Fibroblast of gingiva (primary cell): ENCODE data around the gene PFKFB3.
"Not testable (repeated sequence)": the region's sequence is repeated elsewhere in the genome, so short reads cannot be mapped to it uniquely, and the experiment has no call there.

Source experiments
- DNase-seq: peaks from one replicate; pipeline ENCODE4 v3.0.0-alpha.2; 2011; ENCODE audit warnings: low read depth

PFKFB3 gene

DNA sequence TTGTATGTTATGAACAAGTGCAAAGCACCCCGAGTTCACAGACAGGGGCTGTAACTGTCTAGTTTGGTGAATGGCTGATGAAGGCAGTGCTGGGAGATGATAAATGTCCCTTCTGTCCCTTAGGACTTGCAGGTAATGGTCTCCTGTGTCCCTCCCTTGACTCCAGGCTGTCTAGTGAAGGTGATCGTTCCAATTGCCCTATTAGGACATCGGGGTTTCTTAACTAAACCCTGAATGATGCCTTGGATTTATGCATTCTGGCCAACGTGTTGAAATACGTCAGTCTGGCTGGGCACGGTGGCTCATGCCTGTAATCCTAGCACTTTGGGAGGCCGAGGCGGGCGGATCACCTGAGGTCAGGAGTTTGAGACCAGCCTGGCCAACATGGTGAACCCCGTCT, 69.4 kb downstream of the PFKFB3 start:
- DNase-seq = no peak

DNA sequence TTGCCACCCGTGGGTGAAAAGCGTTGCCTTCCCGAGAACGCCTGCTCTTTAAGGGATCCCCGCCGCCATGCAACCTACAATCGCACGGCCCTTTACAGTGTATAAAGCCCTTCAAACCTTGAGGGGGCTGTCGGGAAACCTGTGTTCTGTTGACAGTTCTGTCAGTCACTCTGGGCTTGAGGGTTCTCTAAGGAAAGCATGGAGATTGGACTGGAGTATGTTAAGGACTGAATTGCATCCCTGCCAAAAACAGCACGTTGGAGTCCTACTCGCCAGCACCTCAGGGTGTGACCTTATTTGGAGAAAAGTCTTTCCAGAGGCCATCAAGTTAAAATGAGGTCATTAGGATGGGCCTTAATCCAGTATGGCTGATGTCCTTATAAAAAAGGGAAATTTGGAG, 70.6 kb downstream of the PFKFB3 start:
- DNase-seq = no peak

DNA sequence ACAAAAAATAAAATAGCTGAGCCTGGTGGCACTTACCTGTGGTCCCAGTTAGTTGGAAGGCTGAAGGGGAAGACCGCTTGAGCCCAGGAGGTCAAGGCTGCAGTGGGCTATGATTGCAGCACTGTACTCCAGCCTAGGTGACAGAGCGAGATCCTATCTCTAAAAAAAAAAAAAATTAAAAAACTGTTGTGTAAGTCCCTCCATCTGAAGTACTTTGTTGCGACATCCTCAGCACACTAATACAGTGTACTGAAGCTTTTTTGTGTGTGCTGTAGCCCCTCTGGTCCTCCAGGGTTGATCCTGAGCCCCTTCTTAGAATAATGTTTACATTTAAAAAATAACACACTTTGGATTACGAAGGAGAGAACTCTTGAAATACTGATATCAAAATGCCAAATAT, 71.3 kb downstream of the PFKFB3 start:
- peak; percentile 33 for DNase-seq

DNA sequence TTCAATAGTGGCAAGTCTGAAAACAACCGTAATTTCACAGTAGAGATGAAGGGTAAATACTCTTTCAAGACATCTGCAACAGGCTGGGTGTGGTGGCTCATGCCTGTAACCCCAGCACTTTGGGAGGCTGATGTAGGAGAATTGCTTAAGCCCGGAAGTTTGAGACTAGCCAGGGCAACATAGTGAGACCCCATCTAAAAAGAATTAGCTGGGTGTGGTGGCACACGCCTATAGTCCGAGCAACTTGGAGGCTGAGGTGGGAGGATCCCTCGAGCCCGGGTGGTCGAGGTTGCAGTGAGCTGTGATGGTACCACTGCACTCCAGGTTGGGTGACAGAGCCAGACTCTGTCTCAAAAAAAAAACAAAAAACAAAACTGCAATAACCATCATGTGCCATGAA, 71.8 kb downstream of the PFKFB3 start:
- no peak for DNase-seq

DNA sequence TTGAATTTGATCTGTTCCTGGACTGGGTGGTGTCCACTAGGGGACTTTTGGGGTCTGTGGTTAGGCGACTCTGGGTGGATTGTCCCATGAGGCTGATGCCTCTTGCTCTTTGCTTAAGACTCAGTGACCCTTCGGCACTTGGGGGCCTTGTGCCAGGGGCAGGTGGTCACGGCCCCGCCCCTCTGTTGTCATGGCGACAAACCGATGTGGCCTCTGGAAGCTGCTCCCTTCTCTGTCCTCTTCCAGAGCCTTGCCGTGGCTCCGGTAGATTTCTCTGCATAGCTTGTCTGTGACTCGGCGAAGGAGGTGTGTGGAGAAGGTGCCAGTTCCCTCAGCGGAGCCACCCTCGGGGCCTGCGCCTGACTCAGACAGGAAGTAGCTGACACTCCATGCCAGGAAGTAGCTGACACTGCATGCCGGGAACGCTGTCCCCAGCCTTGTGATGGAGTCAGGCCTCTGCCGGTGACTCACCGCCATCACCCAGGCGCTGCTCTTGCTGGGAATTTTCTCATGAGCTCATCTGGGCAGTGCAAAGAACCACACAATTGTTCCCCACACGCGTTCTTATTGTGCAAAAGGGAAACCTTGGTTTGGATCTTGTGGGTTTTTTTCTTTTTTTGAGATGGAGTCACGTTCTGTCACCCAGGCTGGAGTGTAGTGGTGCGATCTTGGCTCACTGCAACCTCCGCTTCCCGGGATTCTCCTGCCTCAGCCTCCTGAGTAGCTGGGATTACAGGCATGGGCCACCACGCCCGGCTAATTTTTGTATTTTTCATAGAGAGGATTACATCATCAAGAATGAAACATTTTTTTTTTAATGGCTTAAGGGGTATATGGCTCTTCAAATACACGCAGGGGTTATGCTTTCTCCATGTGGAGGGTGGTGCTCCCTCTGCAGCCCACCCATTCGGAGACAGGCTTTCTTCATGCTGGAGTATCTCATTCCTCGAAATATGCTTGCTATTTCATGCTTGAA, 72.6 kb downstream of the PFKFB3 start:
- DNase-seq = peak; percentile 93

DNA sequence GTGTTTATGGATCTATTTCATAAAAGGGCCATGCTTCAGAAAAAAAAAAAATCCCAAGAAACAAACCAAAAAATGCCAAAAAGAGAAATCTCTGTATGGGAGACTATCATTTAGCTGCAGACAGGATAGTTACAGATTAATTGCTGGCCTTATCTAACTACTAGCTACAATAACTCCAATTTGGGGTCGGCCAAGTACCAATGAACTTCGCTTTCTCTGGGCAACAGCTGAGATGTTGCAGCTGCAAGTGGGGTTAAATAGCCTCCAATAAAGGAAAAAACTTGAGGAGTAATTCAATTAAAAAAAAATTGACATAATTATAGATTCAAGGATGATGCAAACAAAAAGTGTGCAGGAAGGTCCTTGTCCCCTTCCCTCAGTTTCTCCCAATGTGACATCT, 73.6 kb downstream of the PFKFB3 start:
- no peak for DNase-seq

DNA sequence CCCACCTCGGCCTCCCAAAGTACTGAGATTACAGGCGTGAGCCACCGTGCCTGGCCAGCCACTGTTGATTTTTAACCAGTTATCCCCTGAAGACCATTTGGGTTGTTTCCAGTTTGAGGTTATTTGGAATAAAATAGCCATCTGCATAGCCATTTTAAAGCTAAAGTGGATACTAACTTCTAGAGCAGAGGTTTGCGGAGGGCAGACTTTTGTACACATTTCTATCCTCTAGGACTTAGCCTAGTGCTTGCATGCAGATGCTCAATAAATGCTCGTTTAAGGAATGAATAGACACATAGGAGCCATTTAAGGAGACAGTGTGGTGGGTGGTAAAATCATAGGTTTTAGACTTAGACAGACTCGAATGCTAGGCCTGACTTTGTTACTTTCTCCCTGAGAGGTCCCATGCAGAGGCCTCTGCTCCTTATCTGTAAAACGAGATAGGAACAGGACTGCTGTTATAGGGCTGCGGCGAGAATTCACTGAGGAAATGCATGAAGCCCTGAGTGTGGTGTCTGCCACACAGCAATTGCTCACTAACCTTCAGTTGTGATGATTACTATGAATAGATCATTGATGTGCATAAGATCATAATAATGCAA, 75.9 kb downstream of the PFKFB3 start:
- DNase-seq = no peak

DNA sequence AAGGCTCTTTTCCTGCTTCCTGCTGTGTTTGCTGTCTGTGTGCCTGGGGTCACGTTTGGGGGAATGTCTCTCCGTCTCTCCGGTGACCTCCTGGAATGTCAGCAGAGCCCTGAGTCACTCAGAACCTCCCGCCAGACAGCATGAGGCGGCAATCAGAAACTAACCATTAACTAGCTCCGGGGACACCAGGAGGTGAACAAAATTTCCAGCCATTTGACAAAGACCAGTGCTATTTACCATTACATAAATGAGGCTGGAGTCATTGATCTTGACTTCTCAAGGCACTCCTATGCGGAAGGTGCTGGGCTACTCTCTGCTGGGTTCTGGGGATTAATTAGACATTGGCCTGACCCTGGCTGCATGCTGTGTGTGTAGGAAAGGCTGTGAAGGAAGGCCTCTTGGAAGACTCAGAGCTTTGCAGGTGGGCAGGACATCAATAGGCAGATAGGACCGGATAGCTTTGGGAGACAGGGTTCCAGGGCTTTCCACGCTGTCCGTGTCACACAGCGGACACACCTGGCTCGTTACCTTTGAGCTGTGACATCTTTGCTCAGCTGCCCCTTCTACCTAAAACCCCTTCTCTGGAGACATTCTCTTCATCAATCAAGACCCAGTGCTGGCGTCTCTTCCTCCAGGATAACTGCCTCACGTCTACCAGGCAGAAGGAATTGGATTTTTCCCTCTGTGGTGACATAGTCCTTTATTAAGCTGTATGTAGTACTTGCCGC, 77.0 kb downstream of the PFKFB3 start:
- peak; percentile 24 for DNase-seq

DNA sequence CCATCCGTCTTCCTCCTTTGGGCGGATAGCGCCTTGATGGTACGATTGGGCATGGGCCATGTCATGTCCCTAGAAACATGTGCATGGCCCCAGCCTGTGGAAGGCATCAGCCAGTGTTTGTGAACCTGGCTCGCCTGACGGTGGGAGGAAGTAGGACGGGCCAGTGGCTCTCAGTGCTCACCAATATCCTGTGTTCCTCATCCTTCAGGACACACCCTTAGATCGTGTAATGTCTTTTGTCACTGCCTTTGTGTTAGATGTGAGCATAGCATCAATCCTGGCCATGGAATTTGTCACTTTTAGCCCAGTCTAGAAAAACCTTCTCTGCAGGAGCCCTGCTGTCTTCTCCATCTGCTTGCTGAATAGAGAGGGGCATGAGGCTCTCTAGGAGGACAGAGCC, 77.6 kb downstream of the PFKFB3 start:
- DNase-seq = no peak

DNA sequence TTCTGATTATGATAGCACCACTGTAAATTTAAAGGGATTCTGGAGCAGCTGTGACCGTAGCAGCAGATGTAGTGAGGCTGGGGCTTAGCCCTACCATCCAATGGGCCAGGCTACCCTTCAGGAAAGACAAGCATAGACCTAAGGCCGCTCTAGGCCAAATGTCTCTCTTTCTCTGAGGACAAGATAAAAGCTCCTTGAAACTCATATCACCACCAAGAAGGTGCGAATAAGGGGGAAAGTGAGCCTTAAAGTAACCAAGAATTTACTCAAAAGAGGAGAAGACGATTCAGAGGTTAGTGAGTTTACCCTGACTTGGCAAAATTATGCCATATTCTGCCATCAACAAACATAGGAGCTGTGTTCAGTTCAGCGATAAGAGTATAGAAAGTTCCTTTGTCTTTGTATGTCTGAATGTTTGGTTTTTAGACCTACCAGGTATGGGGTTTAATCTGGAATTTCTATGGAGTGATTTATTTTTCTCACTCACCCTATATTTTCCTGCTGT, 79.8 kb downstream of the PFKFB3 start:
- DNase-seq = no peak

DNA sequence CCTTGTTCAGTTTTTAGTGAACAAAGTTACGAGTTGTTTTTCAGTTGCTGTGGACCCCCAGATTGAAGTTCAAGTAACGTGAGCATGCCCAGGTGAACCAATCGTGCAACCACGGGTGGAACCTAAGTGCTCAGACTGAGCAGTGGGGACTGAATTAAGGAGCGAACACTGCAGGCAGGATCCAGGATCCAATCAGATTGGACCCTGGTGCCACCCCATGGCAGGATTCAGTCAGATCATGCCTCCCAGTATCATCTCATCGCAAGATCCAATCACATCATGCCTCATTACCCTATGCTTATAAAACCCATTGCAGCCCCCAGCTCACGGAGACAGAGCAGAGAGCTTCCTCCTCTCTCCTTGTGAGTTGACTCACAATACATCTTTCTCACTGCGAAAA, 80.9 kb downstream of the PFKFB3 start:
- DNase-seq = no peak

DNA sequence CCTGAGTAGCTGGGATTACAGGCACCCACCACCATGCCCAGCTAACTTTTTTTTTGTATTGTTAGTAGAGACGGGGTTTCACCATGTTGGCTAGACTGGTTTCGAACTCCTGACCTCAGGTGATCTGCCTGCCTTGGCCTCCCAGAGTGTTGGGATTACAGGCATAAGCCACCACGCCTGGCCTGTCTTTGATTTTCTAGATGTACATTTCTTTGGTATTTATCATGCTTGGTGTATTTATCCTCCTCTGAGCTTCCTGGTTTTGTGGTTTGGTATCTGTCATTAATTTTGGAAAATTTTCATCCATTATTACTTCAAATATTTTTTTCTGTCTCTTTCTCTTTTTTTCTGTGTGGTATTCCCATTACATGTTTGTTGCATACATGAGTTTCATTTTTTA, 87.9 kb downstream of the PFKFB3 start:
- not testable (repeated sequence) for DNase-seq

DNA sequence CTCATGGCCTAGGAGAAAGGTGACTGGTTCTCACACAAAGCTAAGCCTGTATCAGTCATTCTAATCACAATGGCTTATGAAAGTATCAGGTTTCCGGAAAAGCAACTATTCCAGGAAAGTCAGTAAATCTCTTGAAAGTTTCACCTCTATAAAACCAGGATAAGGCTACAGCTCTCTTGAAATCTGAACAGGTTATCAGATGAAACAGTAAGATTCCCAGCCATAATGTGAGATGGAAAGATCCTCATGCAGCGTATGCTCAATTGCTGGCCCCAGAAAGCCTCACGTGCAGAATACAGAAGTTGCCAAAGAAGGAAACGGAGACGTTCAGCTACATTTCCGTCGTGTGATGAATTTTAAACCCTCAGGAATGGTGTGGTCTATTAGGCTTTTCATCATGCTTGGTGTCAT, 90.0 kb downstream of the PFKFB3 start:
- no peak for DNase-seq

DNA sequence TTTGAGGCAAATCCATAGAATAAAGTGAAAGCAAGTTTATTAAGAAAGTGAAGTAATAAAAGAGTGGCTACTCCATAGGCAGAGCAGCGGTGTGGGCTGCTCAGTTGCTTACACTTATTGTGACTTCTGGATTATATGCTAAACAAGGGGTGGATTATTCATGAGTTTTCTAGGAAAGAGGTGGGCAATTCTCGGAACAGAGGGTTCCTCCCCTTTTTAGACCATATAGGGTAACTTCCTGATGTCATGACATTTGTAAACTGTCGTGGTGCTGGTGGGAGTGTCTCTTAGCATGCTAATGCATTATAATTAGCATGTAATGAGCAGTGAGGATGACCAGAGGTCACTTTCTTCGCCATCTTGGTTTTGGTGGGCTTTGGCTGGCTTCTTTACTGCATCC, 93.7 kb downstream of the PFKFB3 start:
- DNase-seq = not testable (repeated sequence)

DNA sequence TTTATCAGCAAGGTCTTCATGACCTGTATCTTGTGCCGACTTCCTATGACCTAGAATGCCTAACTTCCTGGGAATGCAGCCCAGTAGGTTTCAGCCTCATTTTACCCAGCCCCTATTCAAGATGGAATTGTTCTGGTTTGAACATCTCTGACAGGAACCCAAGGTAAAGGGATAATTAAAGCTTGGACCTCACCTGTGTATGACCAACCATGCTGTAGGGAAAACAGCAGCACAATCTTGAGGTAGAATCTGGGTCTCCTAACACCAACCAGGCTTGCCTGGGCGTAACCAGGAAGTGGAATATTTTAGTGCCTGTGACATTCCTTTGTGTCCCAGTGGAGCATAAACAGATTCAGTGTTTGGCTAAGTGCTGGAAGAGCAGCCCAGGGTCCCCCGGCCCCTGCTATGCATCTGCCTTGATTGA, 94.1 kb downstream of the PFKFB3 start:
- no peak for DNase-seq

DNA sequence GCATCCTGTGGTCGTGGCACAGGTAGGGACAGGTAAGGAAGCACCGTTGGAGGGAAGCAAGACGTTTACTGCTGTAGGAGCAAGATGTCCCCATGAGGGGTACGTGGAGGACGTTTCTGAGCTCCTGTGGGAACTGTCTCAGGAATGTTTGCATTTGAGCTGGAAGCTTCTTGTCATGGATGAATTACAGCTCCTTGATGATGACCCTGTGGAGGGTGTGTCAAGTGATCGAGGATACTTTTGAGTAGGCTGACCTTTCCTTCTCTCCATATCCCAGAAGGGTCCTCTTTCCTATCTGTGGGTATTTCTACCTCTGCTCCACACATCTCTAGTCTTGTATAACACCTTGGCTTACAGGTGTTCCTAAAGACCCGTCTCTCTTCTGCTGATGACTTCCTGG, 94.8 kb downstream of the PFKFB3 start:
- no peak for DNase-seq

DNA sequence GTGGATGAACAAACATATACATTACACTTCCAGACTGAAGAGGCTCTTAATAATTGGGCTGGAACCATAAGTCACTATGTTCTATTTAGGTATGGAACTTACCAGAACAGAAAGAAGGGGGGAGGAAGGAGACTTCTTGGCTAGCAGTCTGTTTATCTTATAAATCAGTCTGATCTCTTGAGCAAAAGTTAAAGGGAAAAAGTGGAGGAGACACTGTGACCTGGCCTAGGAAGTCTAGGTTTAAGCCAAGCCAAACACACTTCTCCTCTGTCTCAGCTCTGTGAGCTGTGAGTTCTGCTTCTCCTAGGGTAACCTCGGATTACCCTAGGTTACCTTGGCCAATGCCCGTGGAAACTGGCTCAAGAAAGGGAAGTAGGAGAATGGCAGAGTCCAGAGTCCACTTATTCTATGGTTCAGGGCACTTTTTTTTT, 95.2 kb downstream of the PFKFB3 start:
- peak; percentile 10 for DNase-seq

DNA sequence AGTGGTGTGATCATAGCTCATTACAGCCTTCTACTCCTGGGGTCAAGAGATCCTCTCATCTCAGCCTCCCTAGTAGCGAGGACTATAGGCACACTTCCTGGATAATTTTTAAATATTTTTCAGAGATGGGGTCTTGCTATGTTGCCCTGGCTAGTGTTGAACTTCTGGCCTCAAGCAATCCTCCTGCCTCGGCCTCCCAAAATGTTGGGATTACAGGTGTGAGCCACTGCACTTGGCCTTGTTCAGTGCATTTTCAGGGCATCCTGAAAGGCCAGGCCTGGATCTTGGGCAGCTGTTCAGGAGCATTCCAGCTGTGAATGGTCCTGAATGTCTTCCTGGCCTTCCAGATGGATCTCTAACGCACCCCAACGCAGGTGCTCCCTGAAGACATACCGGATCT, 95.7 kb downstream of the PFKFB3 start:
- no peak for DNase-seq

DNA sequence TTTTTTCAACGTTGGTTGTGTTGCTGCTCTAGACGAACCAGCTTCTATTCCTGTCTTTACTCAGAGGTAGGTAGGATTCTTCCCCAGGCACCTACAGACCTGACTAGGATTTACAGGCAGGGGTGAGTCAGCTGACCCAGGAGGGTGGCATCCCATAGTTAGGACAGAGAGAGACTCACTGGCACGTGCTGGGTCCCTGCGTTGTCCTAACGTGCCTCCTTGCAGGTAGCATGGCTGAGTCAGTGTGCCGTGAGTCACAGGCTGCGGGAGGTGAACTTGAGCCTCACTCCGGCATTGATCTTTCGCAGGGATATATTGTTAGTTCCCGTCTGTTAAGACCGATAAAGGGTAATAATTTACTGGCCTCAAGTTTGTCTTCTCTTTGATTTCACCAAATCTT, 96.5 kb downstream of the PFKFB3 start:
- DNase-seq = no peak

DNA sequence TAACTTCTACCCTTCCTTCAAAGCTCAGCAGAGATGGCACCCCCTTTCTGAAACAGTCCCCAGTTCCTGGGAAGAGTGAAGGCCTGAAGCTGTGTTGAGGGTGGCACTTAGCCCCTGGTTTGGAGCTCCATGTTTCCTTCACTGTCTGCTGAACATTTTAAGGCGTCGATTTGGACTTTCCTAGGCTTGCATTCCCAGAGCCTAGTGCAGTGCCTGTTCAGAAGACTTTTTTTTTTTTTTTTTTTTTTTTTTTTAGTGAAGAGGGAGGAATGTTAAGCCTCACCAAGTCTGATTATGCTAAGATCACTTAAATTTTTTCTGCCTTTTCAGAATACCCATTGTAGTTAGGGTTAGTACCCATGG, 97.0 kb downstream of the PFKFB3 start:
- DNase-seq = no peak

DNA sequence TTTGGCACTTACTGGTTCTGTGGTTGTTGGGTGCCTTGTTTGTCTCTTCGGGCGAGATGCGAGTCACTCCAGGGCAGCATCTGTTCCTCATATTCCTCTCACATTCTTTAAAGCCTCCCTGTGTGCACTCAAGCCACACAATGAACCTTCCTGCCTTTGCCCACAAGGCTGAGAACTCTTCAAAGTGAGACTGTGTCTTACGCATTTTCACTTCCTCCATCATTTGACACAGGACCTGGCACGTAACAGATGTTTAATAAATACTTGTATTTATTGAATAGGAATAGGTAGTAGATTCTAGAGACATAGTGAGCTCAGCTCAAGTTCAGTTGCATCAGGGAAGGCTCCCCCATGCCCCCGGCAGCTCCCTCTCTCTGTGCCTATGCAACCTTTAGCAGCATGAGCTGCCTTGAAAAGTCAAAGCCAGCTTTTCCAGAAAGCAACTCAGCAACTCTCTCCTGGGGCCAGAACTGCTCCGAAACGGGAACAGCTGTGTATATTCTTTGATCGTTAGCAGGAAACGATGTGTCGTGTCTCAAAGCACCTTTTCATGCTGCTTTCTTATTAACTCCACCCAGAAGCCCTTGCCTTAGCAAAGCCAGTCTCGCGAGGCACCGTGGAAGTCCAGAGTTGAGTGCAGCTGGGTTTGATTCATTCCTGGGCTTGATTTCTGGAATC, 97.5 kb downstream of the PFKFB3 start:
- DNase-seq = peak; percentile 59
